Thyroid gland (tissue), 4 donors: ENCODE data around the gene MAN2B1.

Experiments
- CTCF ChIP-seq, 6 experiments: fragments of 200-600 bp in 3 of 6; fragments of 450-650 bp in 3 of 6; sonication (generic) in 3 of 6; IDR thresholded peaks; one replicate each; pipeline ENCODE4 v1.5.1; 2016 to 2019; ENCODE audit warnings: antibody characterized with exemption in 6 of 6, mild to moderate bottlenecking in 2 of 6, inconsistent platforms in 1 of 6, moderate library complexity in 1 of 6
- POLR2A ChIP-seq, 2 donors: fragments of 450-650 bp; IDR thresholded peaks; one replicate each; pipeline ENCODE4 v1.6.1; 2017; ENCODE audit warnings: antibody characterized with exemption in 2 of 2, mild to moderate bottlenecking in 2 of 2, moderate library complexity in 1 of 2

- TF ChIP-seq CTCF (IDR thresholded peaks at IDR 0.05) (no peak), POLR2A (IDR thresholded peaks at IDR 0.05) (no peak)
These were observed 774 bp downstream of the MAN2B1 start for GRCh38 chr19:12665671-12666264.
